ENCODE data around the gene UQCC5.

The UQCC5 gene

DNA sequence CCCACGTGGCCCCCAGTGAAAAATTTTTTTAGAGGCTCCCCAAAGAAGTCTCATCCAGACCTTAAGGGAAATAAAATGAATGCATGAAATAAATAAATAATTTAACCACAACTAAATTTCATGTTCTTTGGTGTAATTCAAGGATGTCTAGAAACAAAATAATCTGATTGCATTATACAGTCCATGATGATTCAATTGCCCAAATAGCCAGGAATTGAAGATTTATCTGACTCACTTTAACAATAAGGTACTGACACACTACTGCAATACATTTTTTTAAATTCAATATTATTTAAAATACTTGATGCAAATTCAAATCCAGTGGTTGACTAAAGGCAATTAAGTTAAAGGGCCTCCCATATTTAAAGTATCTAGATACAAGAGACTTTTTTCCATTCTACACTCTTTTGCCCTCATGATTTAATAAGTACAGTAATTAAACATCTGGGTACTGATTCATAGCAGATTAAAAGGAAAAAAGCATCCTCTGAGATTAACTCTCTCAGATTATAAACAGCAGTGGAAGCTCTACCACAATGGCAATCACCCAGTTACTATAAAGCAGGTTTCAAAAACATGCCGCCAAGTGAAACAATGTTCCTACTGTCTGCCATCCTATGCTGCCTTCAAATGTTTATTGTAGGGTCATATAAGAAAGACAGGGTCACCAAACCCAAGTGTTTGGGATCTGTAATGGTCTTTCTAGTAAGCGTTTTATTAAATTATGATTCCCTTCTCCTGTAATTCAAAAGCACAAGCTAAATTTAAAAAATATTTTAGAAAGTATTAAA, 9.9 kb downstream of the UQCC5 start:
- TF ChIP-seq, protein P1, sequence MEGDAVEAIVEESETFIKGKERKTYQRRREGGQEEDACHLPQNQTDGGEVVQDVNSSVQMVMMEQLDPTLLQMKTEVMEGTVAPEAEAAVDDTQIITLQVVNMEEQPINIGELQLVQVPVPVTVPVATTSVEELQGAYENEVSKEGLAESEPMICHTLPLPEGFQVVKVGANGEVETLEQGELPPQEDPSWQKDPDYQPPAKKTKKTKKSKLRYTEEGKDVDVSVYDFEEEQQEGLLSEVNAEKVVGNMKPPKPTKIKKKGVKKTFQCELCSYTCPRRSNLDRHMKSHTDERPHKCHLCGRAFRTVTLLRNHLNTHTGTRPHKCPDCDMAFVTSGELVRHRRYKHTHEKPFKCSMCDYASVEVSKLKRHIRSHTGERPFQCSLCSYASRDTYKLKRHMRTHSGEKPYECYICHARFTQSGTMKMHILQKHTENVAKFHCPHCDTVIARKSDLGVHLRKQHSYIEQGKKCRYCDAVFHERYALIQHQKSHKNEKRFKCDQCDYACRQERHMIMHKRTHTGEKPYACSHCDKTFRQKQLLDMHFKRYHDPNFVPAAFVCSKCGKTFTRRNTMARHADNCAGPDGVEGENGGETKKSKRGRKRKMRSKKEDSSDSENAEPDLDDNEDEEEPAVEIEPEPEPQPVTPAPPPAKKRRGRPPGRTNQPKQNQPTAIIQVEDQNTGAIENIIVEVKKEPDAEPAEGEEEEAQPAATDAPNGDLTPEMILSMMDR (IDR thresholded peaks at IDR 0.05; ENCODE audit: insufficient read depth, low read depth, low read length, missing control alignments), result no peak
- no peak for DNase-seq (ENCODE audit: low read depth)
- no peak overlapping the region for H3K4me3 ChIP-seq (ENCODE audit: low read depth, low read length)

DNA sequence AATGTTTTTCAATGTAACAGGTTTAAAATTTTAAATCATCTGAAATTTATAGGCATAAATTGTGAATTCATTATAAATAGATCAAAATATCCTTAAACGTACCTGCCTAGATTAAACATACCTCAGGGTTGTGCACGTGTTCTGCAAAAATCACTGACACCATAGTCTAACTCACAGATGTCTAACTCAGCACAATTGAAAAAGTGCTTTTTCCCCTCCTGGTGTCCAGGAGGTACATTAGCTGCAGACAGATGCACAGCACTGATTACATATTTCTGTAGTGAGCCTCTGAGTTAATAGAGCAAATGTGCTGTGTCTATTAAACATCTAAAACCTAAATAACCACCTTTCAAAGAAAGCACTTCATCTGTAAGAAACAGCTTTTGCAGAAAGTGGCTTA, 10.7 kb downstream of the UQCC5 start:
- H3K4me3 ChIP-seq (ENCODE audit: low read depth, low read length), result no peak overlapping the region
- TF ChIP-seq, protein P1 (IDR thresholded peaks at IDR 0.05; ENCODE audit: insufficient read depth, low read depth, low read length, missing control alignments), result no peak
- DNase-seq (ENCODE audit: low read depth), result no peak

DNA sequence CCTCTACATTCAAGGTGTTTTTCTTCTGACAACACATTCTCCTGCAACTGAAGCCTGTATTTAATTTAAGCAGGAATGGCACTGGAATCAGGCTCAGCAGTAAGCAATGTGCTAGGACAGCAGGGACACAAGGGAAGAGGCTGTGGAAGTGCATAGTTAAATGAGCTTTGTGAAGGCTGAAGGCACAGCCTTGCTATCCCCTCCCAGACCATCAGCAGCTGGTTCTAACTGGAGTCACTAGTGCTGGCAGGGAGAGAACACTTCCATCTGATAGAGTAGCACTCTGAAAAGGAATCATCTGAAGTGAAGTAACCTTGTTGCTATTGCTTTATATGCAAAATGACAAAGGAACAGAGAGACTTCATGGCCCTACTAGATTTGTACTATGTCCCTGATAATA, 14.7 kb downstream of the UQCC5 start:
- no peak for DNase-seq (ENCODE audit: low read depth)
- no peak overlapping the region for H3K4me3 ChIP-seq (ENCODE audit: low read depth, low read length)
- TF ChIP-seq, protein P1 (IDR thresholded peaks at IDR 0.05; ENCODE audit: insufficient read depth, low read depth, low read length, missing control alignments), result no peak

DNA sequence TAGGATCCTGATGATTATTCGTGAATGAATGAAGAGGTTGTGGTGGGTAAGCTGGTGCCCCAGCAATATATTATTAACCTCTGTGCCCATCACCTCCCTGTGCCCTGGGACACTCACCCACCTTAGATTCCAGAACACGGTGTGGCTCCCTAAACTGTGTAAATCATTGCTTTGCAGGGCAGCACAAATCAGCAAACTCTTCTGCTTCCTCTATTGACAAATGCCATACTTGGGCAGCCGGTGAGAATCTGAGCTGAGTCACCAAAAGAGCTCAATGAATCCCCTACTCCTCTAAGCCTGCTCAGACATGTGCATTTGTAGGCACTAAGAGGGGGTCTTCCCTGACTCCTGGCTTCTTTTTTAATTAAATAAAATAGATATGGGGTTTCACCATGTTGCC, 15.7 kb downstream of the UQCC5 start:
- TF ChIP-seq, protein P1 (IDR thresholded peaks at IDR 0.05; ENCODE audit: insufficient read depth, low read depth, low read length, missing control alignments), result no peak
- H3K4me3 ChIP-seq (ENCODE audit: low read depth, low read length), result no peak overlapping the region
- DNase-seq (ENCODE audit: low read depth), result no peak

DNA sequence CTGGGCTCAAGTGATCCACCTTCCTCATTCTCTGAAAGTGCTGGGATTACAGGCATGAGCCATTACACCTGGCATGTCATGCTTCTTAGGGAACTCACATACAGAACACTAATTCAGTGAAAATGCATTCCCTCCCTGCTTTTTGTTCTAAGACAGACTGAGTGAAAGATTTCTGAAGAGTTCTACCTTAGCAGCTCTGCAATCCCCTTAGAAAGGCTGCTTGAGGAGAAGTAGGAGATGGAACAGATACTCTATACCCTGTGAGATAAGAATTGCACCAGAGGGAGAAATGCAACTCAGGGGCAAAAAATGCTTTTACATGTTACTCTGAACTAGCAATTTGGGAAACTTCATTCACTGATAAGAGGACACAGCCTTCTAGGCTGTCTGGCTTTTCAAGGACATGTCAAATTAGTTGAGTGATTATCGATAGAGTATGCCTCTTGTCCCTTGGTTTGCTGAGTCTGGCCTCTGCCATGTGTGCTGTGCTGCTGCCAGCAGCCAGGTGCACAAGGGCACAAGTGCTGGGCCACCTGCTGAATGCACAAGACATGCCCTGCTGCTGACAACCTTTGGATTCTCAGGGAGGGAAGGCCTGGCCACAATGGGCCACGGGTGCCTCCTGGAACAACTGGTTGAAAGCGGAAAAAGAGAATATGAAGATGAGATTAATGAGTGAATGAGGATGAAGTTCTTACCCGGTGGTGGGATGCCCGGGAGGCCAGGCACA, 17.8 kb downstream of the UQCC5 start:
- DNase-seq (ENCODE audit: low read depth), result no peak
- TF ChIP-seq, protein P1 (IDR thresholded peaks at IDR 0.05; ENCODE audit: insufficient read depth, low read depth, low read length, missing control alignments), result no peak
- no peak overlapping the region for H3K4me3 ChIP-seq (ENCODE audit: low read depth, low read length)

DNA sequence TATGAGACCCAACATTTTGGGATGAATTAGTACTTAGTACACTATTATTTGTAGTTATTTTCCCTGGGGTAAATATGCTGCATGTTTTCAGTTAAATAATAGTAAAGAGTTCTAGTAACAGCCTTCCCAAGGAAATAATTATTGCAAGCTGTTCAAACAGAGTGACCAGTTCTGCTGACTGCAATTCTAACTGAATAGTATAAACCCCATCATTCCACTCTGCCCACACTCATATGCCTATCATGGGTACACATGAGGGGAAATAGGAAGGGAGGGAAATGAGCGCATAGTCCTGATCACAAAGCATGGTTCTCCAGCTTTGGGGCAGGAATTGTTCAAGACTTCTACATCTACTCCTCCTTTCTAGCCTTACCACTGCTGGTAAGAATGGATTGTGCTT, 18.7 kb downstream of the UQCC5 start:
- DNase-seq (ENCODE audit: low read depth), result no peak
- no peak overlapping the region for H3K4me3 ChIP-seq (ENCODE audit: low read depth, low read length)
- TF ChIP-seq, protein P1 (IDR thresholded peaks at IDR 0.05; ENCODE audit: insufficient read depth, low read depth, low read length, missing control alignments), result no peak
